HEK293 (cell line): ENCODE measurements around the gene C1orf115.

Source experiments
- CTCF ChIA-PET: fragments of 350-600 bp; formaldehyde crosslinking; extraction: SDS; loops from one replicate; lab custom pipeline; 2021; ENCODE audit warnings: antibody characterized with exemption; lab: Yijun Ruan, JAX
- POLR2A ChIA-PET: fragments of 300-600 bp; formaldehyde crosslinking; extraction: SDS; loops from one replicate; lab custom pipeline; 2020; ENCODE audit warnings: antibody characterized with exemption, inconsistent platforms; lab: Yijun Ruan, JAX
- H3K27ac ChIP-seq: fragments of 200-500 bp; sonication (Bioruptor generic); 2 replicates; pipeline ENCODE4 v1.5.1; 2014; ENCODE audit warnings: low read depth, low read length, control low read depth, inconsistent platforms; ENCODE audit errors: extremely low read depth
- H3K36me3 ChIP-seq, 2 experiments: fragments of 200-500 bp in 1 of 2; sonication (Bioruptor generic) in 1 of 2; 1 replicate in 1 of 2; 2 replicates in 1 of 2; pipeline ENCODE4 v1.5.1; 2014 to 2017; ENCODE audit warnings: inconsistent platforms in 2 of 2, low read length in 2 of 2; ENCODE audit not compliant: control insufficient read depth in 2 of 2, insufficient read depth in 1 of 2
- H3K4me1 ChIP-seq: fragments of 200-500 bp; sonication (Bioruptor generic); 2 replicates; pipeline ENCODE4 v1.5.1; 2014; ENCODE audit warnings: mild to moderate bottlenecking, low read length, inconsistent platforms; ENCODE audit not compliant: control insufficient read depth, insufficient read depth
- H3K4me3 ChIP-seq: 2 replicates; pipeline ENCODE4 v1.5.1; 2011; ENCODE audit warnings: low read depth, mild to moderate bottlenecking, control low read depth, low read length, moderate library complexity
- H3K9me3 ChIP-seq: fragments of 200-500 bp; sonication (Bioruptor generic); 2 replicates; pipeline ENCODE4 v1.5.1; 2014; ENCODE audit warnings: low read depth, low read length, inconsistent platforms; ENCODE audit not compliant: control insufficient read depth, insufficient read depth
- EGR2 ChIP-seq: fragments of 450-650 bp; formaldehyde crosslinking; IDR thresholded peaks from 2 replicates; pipeline ENCODE4 v1.5.1; 2016; ENCODE audit warnings: low read depth, missing biosample characterization, missing genetic modification characterization
- GLIS1 ChIP-seq: fragments of 450-650 bp; formaldehyde crosslinking; IDR thresholded peaks from 2 replicates; pipeline ENCODE4 v1.5.1; 2016; ENCODE audit warnings: missing biosample characterization, missing genetic modification characterization
- GLIS2 ChIP-seq: fragments of 450-650 bp; formaldehyde crosslinking; IDR thresholded peaks from 2 replicates; pipeline ENCODE4 v1.5.1; 2016; ENCODE audit warnings: missing biosample characterization, missing genetic modification characterization
- IKZF3 ChIP-seq: fragments of 450-650 bp; IDR thresholded peaks from 2 replicates; pipeline ENCODE4 v1.5.0; 2018; ENCODE audit warnings: missing biosample characterization, mild to moderate bottlenecking, missing genetic modification characterization, moderate library complexity
- KLF10 ChIP-seq: fragments of 450-650 bp; IDR thresholded peaks from 2 replicates; pipeline ENCODE4 v1.5.1; 2018; ENCODE audit warnings: missing biosample characterization, mild to moderate bottlenecking, missing genetic modification characterization
- KLF17 ChIP-seq: fragments of 450-650 bp; formaldehyde crosslinking; IDR thresholded peaks from 2 replicates; pipeline ENCODE4 v1.5.1; 2016; ENCODE audit warnings: missing biosample characterization, missing genetic modification characterization
- PRDM1 ChIP-seq: fragments of 450-650 bp; formaldehyde crosslinking; IDR thresholded peaks from 2 replicates; pipeline ENCODE4; 2016; ENCODE audit warnings: missing biosample characterization, missing genetic modification characterization
- REPIN1 ChIP-seq: fragments of 450-650 bp; formaldehyde crosslinking; IDR thresholded peaks from 2 replicates; pipeline ENCODE4 v1.5.1; 2017; ENCODE audit warnings: missing biosample characterization, missing genetic modification characterization, low read depth
- YY1 ChIP-seq: fragments of 450-650 bp; formaldehyde crosslinking; IDR thresholded peaks from 2 replicates; pipeline ENCODE4 v1.5.1; 2018; ENCODE audit warnings: missing biosample characterization, missing genetic modification characterization
- YY2 ChIP-seq: fragments of 450-650 bp; formaldehyde crosslinking; IDR thresholded peaks from 2 replicates; pipeline ENCODE4 v1.5.1; 2016; ENCODE audit warnings: missing biosample characterization, missing genetic modification characterization
- ZBTB48 ChIP-seq: fragments of 450-650 bp; formaldehyde crosslinking; IDR thresholded peaks from 2 replicates; pipeline ENCODE4 v1.5.1; 2016; ENCODE audit warnings: missing biosample characterization, missing genetic modification characterization
- ZFP37 ChIP-seq: fragments of 450-650 bp; formaldehyde crosslinking; IDR thresholded peaks from 2 replicates; pipeline ENCODE4 v1.5.1; 2016; ENCODE audit warnings: missing biosample characterization, missing genetic modification characterization
- ZNF157 ChIP-seq: fragments of 450-650 bp; formaldehyde crosslinking; IDR thresholded peaks from 2 replicates; pipeline ENCODE4 v1.5.1; 2016; ENCODE audit warnings: missing biosample characterization, missing genetic modification characterization
- ZNF214 ChIP-seq: fragments of 450-650 bp; formaldehyde crosslinking; IDR thresholded peaks from 2 replicates; pipeline ENCODE4 v1.5.1; 2017; ENCODE audit warnings: missing biosample characterization, mild to moderate bottlenecking, missing genetic modification characterization, borderline replicate concordance
- ZNF266 ChIP-seq: fragments of 450-650 bp; formaldehyde crosslinking; IDR thresholded peaks from 2 replicates; pipeline ENCODE4 v1.5.1; 2016; ENCODE audit warnings: missing biosample characterization, missing genetic modification characterization, low read depth
- ZNF292 ChIP-seq: fragments of 450-650 bp; formaldehyde crosslinking; IDR thresholded peaks from 2 replicates; pipeline ENCODE4 v1.5.1; 2016; ENCODE audit warnings: low read depth, missing biosample characterization, missing genetic modification characterization, borderline replicate concordance
- ZNF423 ChIP-seq: fragments of 450-650 bp; formaldehyde crosslinking; IDR thresholded peaks from 2 replicates; pipeline ENCODE4 v1.5.1; 2016; ENCODE audit warnings: missing biosample characterization, missing genetic modification characterization
- ZNF449 ChIP-seq: fragments of 450-650 bp; formaldehyde crosslinking; IDR thresholded peaks from 2 replicates; pipeline ENCODE4 v1.5.1; 2017; ENCODE audit warnings: missing biosample characterization, mild to moderate bottlenecking, missing genetic modification characterization, moderate library complexity
- ZNF501 ChIP-seq: fragments of 450-650 bp; formaldehyde crosslinking; IDR thresholded peaks from 2 replicates; pipeline ENCODE4 v1.5.1; 2016; ENCODE audit warnings: missing biosample characterization, missing genetic modification characterization
- ZNF580 ChIP-seq: fragments of 450-650 bp; formaldehyde crosslinking; IDR thresholded peaks from 2 replicates; pipeline ENCODE4 v1.5.1; 2016; ENCODE audit warnings: missing biosample characterization, missing genetic modification characterization
- ZNF626 ChIP-seq: fragments of 450-650 bp; sonication (Bioruptor Pico); formaldehyde crosslinking; IDR thresholded peaks from 2 replicates; pipeline ENCODE4 v1.5.1; 2018; ENCODE audit warnings: missing biosample characterization, missing genetic modification characterization, inconsistent platforms
- ZNF660 ChIP-seq: fragments of 450-650 bp; IDR thresholded peaks from 2 replicates; pipeline ENCODE4 v1.5.1; 2018; ENCODE audit warnings: missing biosample characterization, mild to moderate bottlenecking, missing genetic modification characterization
- ZNF843 ChIP-seq: fragments of 450-650 bp; formaldehyde crosslinking; IDR thresholded peaks from 2 replicates; pipeline ENCODE4 v1.5.1; 2016; ENCODE audit warnings: missing biosample characterization, missing genetic modification characterization
- ZSCAN18 ChIP-seq: fragments of 450-650 bp; formaldehyde crosslinking; IDR thresholded peaks from 2 replicates; pipeline ENCODE4 v1.5.1; 2016; ENCODE audit warnings: missing biosample characterization, missing genetic modification characterization

C1orf115 gene

GRCh38 chr1:220730486-220730885 lies 40.3 kb downstream of the C1orf115 start (continued):
- TF ChIP-seq EGR2 (tag by site-specific recombination), result no peak
- no peak for TF ChIP-seq IKZF3
- no peak for TF ChIP-seq KLF17 (tag by site-specific recombination)
- TF ChIP-seq YY1 (tag by site-specific recombination), result no peak
- TF ChIP-seq REPIN1 (tag by site-specific recombination), result no peak
- no peak for TF ChIP-seq ZNF660 (tag by site-specific recombination)

GRCh38 chr1:220732137-220732536 lies 42.0 kb downstream of the C1orf115 start:
- ChIA-PET CTCF (interaction anchor here (0.6 to 1.0 kb wide), 2 partner anchors 54 to 56 kb away, joined by 3 read pairs; no protein-coding TSS in a partner anchor), POLR2A (interaction anchor here (1.8 kb wide), 1 partner anchor 16 kb away, joined by 19 read pairs; the partner anchor contains the start of gene MTARC2)
- H3K36me3 ChIP-seq, result no peaks in the 10 kb centered on the region
- no peak overlapping the region for H3K27ac ChIP-seq
- no peak overlapping the region for H3K4me3 ChIP-seq
- no peaks in the 10 kb centered on the region for H3K9me3 ChIP-seq
- no peaks in the 10 kb centered on the region for H3K4me1 ChIP-seq
- no peak for TF ChIP-seq ZNF157
- TF ChIP-seq ZBTB48, result 0 out of 2 replicates have a peak, but pooled peaks have one; percentile 18
- TF ChIP-seq ZFP37, result no peak
- TF ChIP-seq GLIS1, result no peak
- TF ChIP-seq YY2 (tag by site-specific recombination), result no peak
- no peak for TF ChIP-seq ZNF626 (tag by site-specific recombination)
- TF ChIP-seq KLF10, result no peak
- TF ChIP-seq PRDM1 (tag by site-specific recombination), result no peak

GRCh38 chr1:220732621-220733020 lies 42.5 kb downstream of the C1orf115 start:
- H3K36me3 ChIP-seq, result no peaks in the 10 kb centered on the region
- no peak overlapping the region for H3K4me3 ChIP-seq
- no peaks in the 10 kb centered on the region for H3K9me3 ChIP-seq
- no peak overlapping the region for H3K27ac ChIP-seq
- CTCF ChIA-PET, result interaction anchor here (0.6 to 3.8 kb wide), 32 partner anchors 9 to 689 kb away, joined by 3 to 32 read pairs (median 6); partner anchors contain the start of gene MTARC2
- TF ChIP-seq ZSCAN18 (tag by site-specific recombination), result no peak
- TF ChIP-seq ZNF626 (tag by site-specific recombination), result 0 out of 2 replicates have a peak, but pooled peaks have one; percentile 46
- POLR2A ChIA-PET, result interaction anchor here (0.6 to 1.8 kb wide), 4 partner anchors 14 to 1411 kb away, joined by 3 to 19 read pairs (median 4); partner anchors contain the start of gene MTARC2
- no peaks in the 10 kb centered on the region for H3K4me1 ChIP-seq

- Histone ChIP-seq H3K4me3 (no peak overlapping the region; the same call in 1 of the 2 replicates), H3K36me3 (no peaks in the 10 kb centered on the region), H3K9me3 (no peaks in the 10 kb centered on the region), H3K4me1 (no peaks in the 10 kb centered on the region), H3K27ac (no peak overlapping the region)
- ChIA-PET CTCF (interaction anchor here (0.5 to 3.8 kb wide), 49 partner anchors 8 to 1763 kb away, joined by 3 to 32 read pairs (median 4); partner anchors contain the start of gene MTARC2), POLR2A (interaction anchor here (0.6 to 1.8 kb wide), 4 partner anchors 13 to 1411 kb away, joined by 3 to 19 read pairs (median 4); partner anchors contain the start of gene MTARC2)
- TF ChIP-seq ZNF580 (peak; percentile 75; the same call in 1 of the 2 replicates), ZNF292 (tag by site-specific recombination) (no peak), ZNF843 (tag by site-specific recombination) (no peak), GLIS2 (tag by site-specific recombination) (peak; percentile 45; the same call in 1 of the 2 replicates), ZNF266 (tag by site-specific recombination) (no peak), ZNF423 (no peak), ZNF501 (0 out of 2 replicates have a peak, but pooled peaks have one; percentile 14), ZNF214 (no peak), ZNF449 (no peak)
Observed at GRCh38 chr1:220733086-220733601, 43.0 kb downstream of the C1orf115 start.
